GM12878 (cell line): ENCODE results near the gene ITGBL1. TPM values are rescaled to one million over a fixed set of nuclear protein-coding genes. Genes with fewer than 3 reads are reported as not detected.

Source experiments
- CHD1 ChIP-seq: IDR thresholded peaks from 2 replicates; pipeline ENCODE4 v1.6.1; 2012; ENCODE audit warnings: low read depth, low read length, improper control_type of control experiment
- CHD4 ChIP-seq: fragments of 200-600 bp; sonication (generic); IDR thresholded peaks from 2 replicates; pipeline ENCODE4 v1.6.1; 2016; ENCODE audit warnings: mild to moderate bottlenecking
- EGR1 ChIP-seq, 2 experiments: IDR thresholded peaks; 1 replicate in 1 of 2; 2 replicates in 1 of 2; pipeline ENCODE4 v1.6.1; 2011 to 2012; ENCODE audit warnings: low read depth in 2 of 2, low read length in 2 of 2, borderline replicate concordance in 1 of 2, mild to moderate bottlenecking in 1 of 2, moderate library complexity in 1 of 2
- ELK1 ChIP-seq: IDR thresholded peaks from 2 replicates; pipeline ENCODE4 v1.6.1; 2012; ENCODE audit warnings: low read depth, low read length, improper control_type of control experiment
- NKRF ChIP-seq: fragments of 450-650 bp; conservative IDR thresholded peaks from 2 replicates; pipeline ENCODE4 v1.6.1; 2017; ENCODE audit warnings: mild to moderate bottlenecking, moderate library complexity
- NR2C1 ChIP-seq: fragments of 450-650 bp; IDR thresholded peaks from 2 replicates; pipeline ENCODE4 v1.6.1; 2017; ENCODE audit warnings: antibody characterized with exemption, mild to moderate bottlenecking, moderate library complexity
- PBX3 ChIP-seq: IDR thresholded peaks from 2 replicates; pipeline ENCODE4 v1.6.1; 2011; ENCODE audit warnings: mild to moderate bottlenecking, low read depth, low read length, moderate library complexity; ENCODE audit not compliant: insufficient replicate concordance
- ZBTB40 ChIP-seq: fragments of 450-650 bp; IDR thresholded peaks from 2 replicates; pipeline ENCODE4 v1.6.1; 2016; ENCODE audit warnings: mild to moderate bottlenecking, moderate library complexity, borderline replicate concordance
- ZNF24 ChIP-seq: fragments of 450-650 bp; IDR thresholded peaks from 2 replicates; pipeline ENCODE4 v1.6.1; 2017; ENCODE audit warnings: antibody characterized with exemption, mild to moderate bottlenecking
- polyA plus RNA-seq, 11 experiments: library from polyadenylated mRNA; depleted of rRNA in 4 of 11; unstranded in 6 of 11; stranded (reverse) in 5 of 11; fragments of >200 nt; fragmentation: Nextera tagmentation in 4 of 11; fragmentation: Illumina TruSeq in 1 of 11; extraction: Ambion mirVana in 4 of 11; extraction: Trizol in 1 of 11; gene quantifications; 1 replicate in 1 of 11; 2 replicates in 10 of 11; pipeline versions ENCODE4 v1.2.1 to v1.2.3, GENCODE V29; 2011 to 2016; ENCODE audit warnings: inconsistent platforms in 2 of 11, missing spikeins in 2 of 11, low read depth in 1 of 11
- total RNA-seq, 4 experiments: library from RNA; depleted of rRNA in 3 of 4; stranded (reverse); fragments of >200 nt in 3 of 4; fragmentation: Illumina TruSeq in 1 of 4; extraction: Trizol in 1 of 4; gene quantifications; 2 replicates each; pipeline versions ENCODE4 v1.2.1 to v1.2.3, GENCODE V29; 2013 to 2021

The ITGBL1 gene
- total and polyA plus RNA-seq, 10 of the 15 experiments (the other 5 are each of a cell fraction or from before 2014, with no cell fraction given): 0.17 to 2.8 (median 0.28) TPM; not detected in 3

GRCh38 chr13:101634142-101634541 is 181.7 kb downstream of the ITGBL1 start (continued):
- TF ChIP-seq ZBTB40 (no peak), ZNF24 (no peak), EGR1 (IDR thresholded peaks at IDR 0.05; ENCODE audit: borderline replicate concordance in 1 of 2, low read depth in 2 of 2, low read length in 2 of 2) (no peak), NKRF (no peak), PBX3 (no peak), CHD4 (no peak), ELK1 (no peak), NR2C1 (no peak), CHD1 (no peak)
